GM20431 (cell line): ENCODE measurements around the gene SURF2.

Experiments used
- in situ Hi-C: fragments of 300-500 bp; cut with MseI, MboI; formaldehyde crosslinking; loops from one replicate; pipeline ENCODE4 v1.15.0; 2020; ENCODE audit warnings: low sequenced_read_pairs; ENCODE audit not compliant: unreplicated experiment

Gene SURF2

GRCh38 chr9:133394687-133395271 is 38.4 kb downstream of the SURF2 start:
- in situ Hi-C loops, result no loop called here

GRCh38 chr9:133396952-133397351 is 40.6 kb downstream of the SURF2 start:
- in situ Hi-C loops, result no loop called here

GRCh38 chr9:133397370-133397769 is 41.0 kb downstream of the SURF2 start:
- in situ Hi-C loops, result no loop called here

GRCh38 chr9:133397895-133398294 is 41.5 kb downstream of the SURF2 start:
- in situ Hi-C loops, result no loop called here

- in situ Hi-C loops, result no loop called here
Observed at GRCh38 chr9:133400292-133400691, 43.9 kb downstream of the SURF2 start.

GRCh38 chr9:133401588-133401987 is 45.2 kb downstream of the SURF2 start:
- in situ Hi-C loops, result no loop called here

- in situ Hi-C loops, result no loop called here
Observed at GRCh38 chr9:133402689-133403088, 46.3 kb downstream of the SURF2 start.

- in situ Hi-C loops, result no loop called here
Observed at GRCh38 chr9:133403766-133404453, 47.6 kb downstream of the SURF2 start.

GRCh38 chr9:133404454-133405002 is 48.2 kb downstream of the SURF2 start:
- in situ Hi-C loops, result no loop called here

- in situ Hi-C loops, result no loop called here
Observed at GRCh38 chr9:133405508-133406438, 49.4 kb downstream of the SURF2 start.

- in situ Hi-C loops, result no loop called here
Observed at GRCh38 chr9:133406480-133407307, 50.3 kb downstream of the SURF2 start.

- in situ Hi-C loops, result no loop called here
Observed at GRCh38 chr9:133408042-133408441, 51.7 kb downstream of the SURF2 start.
